ENCODE results near the gene ESM1.
A peak's percentile ranks its signal among the peaks of the same experiment; 100 is the strongest.

Gene ESM1

DNA sequence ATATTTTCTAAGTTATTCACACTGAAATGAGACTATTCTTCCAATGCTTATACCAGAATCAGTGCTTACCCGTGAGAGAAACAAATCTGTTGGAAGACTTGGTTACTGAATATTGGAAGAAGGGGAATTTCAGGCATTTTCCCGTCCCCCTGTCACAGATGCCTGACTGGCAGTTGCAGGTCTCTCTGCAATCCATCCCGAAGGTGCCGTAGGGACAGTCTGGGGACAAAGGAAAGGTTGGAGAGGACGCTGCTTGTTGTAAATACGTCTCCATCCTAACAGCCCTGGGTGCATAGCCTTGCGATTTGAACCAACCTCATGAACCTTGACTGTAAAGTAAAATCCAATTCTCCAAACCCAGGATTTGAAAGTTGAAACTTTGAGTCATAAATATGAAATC is 3.5 kb downstream of the ESM1 start:
- no peak overlapping the region for H3K27ac ChIP-seq
- in situ Hi-C loops (cut with HindIII; ENCODE audit: low pct_ligation_motif_present, low sequenced_read_pairs): no loop called here
- DNase-seq: no peak
- H3K36me3 ChIP-seq (replicated peaks): no peaks in the 10 kb centered on the region
- H3K4me3 ChIP-seq (ENCODE audit: low read depth, low read length): no peak overlapping the region
- TF ChIP-seq CTCF (IDR thresholded peaks at IDR 0.05; ENCODE audit: low read depth, low read length, missing control alignments): no peak
- no peaks in the 10 kb centered on the region for H3K27me3 ChIP-seq (replicated peaks)

- H3K36me3 ChIP-seq (replicated peaks): no peaks in the 10 kb centered on the region
- in situ Hi-C loops (cut with HindIII; ENCODE audit: low pct_ligation_motif_present, low sequenced_read_pairs): no loop called here
- DNase-seq: no peak
- no peaks in the 10 kb centered on the region for H3K27me3 ChIP-seq (replicated peaks)
- TF ChIP-seq CTCF (IDR thresholded peaks at IDR 0.05; ENCODE audit: low read depth, low read length, missing control alignments): no peak
- no peak overlapping the region for H3K27ac ChIP-seq
- H3K4me3 ChIP-seq (ENCODE audit: low read depth, low read length): no peak overlapping the region
These were observed 9.7 kb downstream of the ESM1 start for GRCh38 chr5:54975701-54976100.

GRCh38 chr5:54969856-54970828 is 15.3 kb downstream of the ESM1 start:
- Histone ChIP-seq H3K27me3 (replicated peaks) (no peaks in the 10 kb centered on the region), H3K36me3 (replicated peaks) (no peaks in the 10 kb centered on the region), H3K27ac (no peak overlapping the region), H3K4me3 (ENCODE audit: low read depth, low read length) (no peak overlapping the region)
- DNase-seq: no peak
- in situ Hi-C loops (cut with HindIII; ENCODE audit: low pct_ligation_motif_present, low sequenced_read_pairs): no loop called here
- TF ChIP-seq CTCF (IDR thresholded peaks at IDR 0.05; ENCODE audit: low read depth, low read length, missing control alignments): peak; percentile 10

DNA sequence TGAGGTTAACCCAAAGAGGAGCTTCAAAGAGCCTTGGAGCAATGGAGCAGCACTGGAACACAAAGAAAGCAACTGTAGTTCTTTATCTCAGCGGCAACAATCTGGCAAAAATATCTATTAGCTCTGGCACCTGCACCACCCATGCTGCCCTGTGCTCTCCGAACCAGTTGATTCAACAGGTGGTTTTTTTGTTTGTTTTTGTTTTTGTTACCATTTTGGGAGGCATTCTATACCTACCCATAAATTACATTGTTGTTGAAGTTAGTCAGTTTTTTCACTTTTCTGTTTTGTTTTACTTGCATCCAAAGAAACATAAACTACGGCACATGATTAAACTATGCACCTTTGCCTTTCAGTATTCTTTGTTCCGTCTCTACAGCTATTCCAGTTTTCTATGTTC is 16.2 kb downstream of the ESM1 start:
- in situ Hi-C loops (cut with HindIII; ENCODE audit: low pct_ligation_motif_present, low sequenced_read_pairs): no loop called here
- no peaks in the 10 kb centered on the region for H3K27me3 ChIP-seq (replicated peaks)
- DNase-seq: no peak
- no peaks in the 10 kb centered on the region for H3K36me3 ChIP-seq (replicated peaks)
- no peak overlapping the region for H3K4me3 ChIP-seq (ENCODE audit: low read depth, low read length)
- H3K27ac ChIP-seq: no peak overlapping the region
- TF ChIP-seq CTCF (IDR thresholded peaks at IDR 0.05; ENCODE audit: low read depth, low read length, missing control alignments): no peak

DNA sequence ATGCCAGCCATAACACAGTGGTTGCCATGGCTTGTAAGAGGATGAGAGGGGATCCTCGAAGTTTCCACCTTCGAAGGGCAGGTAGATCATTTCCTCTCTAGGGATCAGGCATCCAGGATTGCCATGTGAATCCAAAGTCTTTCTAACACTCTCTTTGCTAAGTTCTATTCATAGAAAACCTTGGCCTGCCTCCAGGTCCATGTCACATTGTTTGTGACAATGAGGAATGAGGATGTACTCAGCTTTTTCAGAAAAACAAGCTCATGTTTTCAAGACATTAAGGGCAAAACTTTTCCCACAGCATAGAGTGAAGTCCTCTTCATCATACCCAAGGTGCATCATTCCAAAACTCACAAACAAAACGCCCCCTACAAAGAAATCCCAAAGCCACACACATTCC is 19.6 kb downstream of the ESM1 start:
- no peaks in the 10 kb centered on the region for H3K27me3 ChIP-seq (replicated peaks)
- no peak for TF ChIP-seq CTCF (IDR thresholded peaks at IDR 0.05; ENCODE audit: low read depth, low read length, missing control alignments)
- in situ Hi-C loops (cut with HindIII; ENCODE audit: low pct_ligation_motif_present, low sequenced_read_pairs): no loop called here
- DNase-seq: no peak
- H3K27ac ChIP-seq: no peak overlapping the region
- no peaks in the 10 kb centered on the region for H3K36me3 ChIP-seq (replicated peaks)
- no peak overlapping the region for H3K4me3 ChIP-seq (ENCODE audit: low read depth, low read length)

Measured in brain microvascular endothelial cell (primary cell).